ENCODE measurements around the gene PRRT1B.

GRCh38 chr9:131513177-131513576 is 32.1 kb upstream of the PRRT1B start:
- TF ChIP-seq EP300 (IDR thresholded peaks at IDR 0.05), result no peak
- no peak for TF ChIP-seq CTCF (IDR thresholded peaks at IDR 0.05)

All from gastroesophageal sphincter (tissue), 3 donors.